HG03575 (cell line): ENCODE measurements around the gene KNG1.

Experiments used
- ATAC-seq: cut with Tn5 transposase; IDR thresholded peaks from one replicate; pipeline ENCODE4 v1.9.1; 2021; ENCODE audit not compliant: unreplicated experiment, insufficient number of reproducible peaks, low FRiP score; ENCODE audit errors: extremely low read depth

The KNG1 gene

DNA sequence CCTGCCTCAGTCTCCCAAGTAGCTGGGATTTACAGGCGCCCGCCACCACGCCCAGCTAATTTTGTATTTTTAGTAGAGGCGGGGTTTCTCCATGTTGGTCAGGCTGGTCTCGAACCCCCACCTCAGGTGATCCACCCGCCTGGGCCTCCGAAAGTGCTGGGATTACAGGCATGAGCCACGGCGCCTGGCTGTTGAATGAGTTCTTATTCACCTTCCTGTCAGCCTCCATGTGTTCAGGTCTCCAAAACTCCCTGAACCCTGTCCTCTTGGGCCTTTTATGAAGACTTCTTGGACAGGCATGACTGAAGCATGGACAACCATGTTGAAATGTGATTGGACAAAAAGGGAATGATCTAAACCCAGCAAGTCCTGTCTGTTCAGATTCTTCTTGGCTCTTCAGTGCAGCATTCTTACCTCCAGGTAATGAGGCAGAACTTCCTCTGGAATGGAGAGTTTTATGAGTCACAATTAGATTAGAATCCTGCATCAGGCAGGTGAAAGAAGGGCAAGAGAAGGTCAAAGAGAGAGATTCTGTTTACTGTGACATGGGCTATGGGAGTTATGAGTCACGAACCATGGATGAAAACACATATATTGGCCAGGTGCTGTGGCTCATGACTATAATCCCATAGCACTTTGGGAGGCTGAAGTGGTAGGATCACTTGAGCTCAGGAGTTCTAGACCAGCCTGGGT lies 43.1 kb downstream of the KNG1 start:
- no peak for ATAC-seq

DNA sequence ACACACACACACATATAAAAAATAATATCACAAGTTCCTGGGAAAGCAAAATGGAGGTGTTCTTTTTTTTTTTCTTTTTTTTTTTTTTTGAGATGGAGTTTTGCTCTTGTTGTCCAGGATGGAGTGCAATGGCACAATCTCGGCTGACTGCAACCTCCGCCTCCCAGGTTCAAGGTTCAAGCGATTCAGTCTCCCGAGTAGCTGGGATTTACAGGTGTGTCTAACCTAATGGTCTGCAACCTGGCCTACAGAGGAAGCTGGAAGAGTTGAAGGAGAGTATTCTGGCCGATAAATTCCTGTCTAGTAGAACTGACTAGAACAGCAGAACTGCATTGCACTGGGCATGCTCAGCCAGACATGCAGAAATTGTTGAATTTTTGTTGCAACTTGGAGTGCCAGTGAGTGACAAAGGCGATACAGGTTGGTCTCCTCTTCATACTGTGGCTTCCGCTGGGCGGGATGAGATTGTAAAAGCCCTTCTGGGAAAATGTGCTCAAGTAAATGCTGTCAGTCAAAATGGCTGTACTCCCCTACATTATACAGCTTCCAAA lies 43.8 kb downstream of the KNG1 start:
- no peak for ATAC-seq

DNA sequence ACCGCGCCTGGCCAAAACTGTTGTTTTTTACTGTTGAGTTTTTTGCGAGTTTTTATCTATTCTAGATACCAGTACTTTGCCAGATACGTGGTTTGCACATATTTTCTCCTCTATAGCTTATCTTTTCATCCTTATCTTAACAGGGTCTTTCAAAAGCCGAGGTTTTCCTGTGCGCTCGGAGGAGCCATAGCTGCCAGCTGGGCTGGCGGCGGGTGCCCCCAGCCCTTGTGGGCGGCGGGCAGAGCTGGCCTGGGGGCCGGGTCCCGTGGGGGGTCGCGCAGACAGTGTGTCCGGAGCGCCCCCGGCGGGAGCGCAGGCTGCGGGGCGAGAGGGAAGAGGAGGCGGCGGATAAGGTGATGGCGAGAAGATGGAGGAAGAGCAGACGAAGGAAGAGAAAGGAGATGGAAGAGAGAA lies 55.1 kb downstream of the KNG1 start:
- ATAC-seq: no peak

DNA sequence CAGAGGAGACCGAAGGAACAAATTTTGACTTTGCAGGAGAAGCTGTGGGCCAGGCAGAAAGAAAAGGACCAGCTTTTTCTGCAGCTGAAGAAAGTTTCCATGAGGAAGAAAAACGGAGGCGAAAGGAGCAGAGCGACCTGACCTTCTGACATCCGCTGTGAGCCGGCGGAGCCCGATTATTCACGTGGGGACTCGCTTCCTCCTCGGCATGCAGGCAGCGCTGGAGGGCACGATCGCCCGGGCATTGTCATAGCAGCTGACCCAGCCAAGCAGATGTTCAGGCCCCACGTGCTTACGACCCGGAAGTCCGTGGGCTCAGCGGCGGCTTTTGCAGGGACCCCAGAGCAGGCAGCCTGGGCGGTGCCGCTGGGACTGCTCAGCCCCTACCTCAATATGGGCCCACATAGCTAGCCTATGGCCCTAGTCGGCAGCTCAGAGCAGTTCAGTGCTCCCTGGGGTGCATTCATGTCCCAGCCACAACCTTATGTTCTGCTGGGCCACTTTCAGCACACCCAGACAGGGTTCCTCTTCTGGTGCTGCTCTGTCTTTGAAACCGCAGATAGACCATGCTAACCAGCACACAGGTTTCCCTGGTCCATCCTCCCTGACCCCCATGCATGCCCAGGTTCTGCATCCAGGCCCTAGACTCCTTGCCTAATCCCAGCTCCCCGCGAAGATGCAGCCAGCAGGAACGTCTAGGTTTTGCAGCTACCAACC lies 55.7 kb downstream of the KNG1 start:
- no peak for ATAC-seq

DNA sequence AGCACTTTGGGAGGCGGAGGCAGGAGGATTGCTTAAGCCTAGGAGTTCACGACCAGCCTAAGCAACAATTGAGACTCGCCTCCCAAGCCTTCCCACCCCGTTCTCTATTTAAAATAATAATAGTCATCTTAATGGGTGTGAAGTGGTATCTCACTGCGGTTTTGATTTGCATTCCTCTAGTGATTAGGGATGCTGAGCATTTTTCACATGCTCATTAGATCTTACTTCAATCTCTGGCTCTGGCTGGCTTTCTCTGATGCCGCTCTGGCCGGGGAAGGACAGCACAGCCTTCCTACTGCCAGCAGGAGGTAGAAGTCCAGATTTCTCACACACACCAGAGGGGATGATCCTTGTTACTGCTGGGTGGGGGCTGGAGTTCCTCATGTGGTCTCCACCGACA lies 58.8 kb downstream of the KNG1 start:
- ATAC-seq: no peak

DNA sequence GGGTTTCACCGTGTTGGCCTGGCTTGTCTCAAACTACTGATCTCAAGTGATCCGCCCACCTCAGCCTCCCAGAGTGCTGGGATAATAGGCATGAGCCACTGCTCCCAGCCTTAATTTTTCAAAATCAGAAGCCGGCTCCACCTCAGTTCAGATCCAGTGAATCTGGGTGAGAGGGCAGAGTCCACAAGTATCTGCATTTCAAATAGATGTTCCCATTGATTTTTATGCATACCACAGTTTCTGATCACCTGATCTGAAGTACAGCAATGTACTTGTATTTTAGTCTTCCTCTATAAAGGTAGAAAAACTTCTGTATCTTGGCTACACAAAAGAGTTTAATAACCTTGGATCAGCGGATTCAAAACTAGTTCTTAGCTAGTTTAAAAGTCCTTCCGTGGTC lies 62.0 kb downstream of the KNG1 start:
- ATAC-seq: no peak

DNA sequence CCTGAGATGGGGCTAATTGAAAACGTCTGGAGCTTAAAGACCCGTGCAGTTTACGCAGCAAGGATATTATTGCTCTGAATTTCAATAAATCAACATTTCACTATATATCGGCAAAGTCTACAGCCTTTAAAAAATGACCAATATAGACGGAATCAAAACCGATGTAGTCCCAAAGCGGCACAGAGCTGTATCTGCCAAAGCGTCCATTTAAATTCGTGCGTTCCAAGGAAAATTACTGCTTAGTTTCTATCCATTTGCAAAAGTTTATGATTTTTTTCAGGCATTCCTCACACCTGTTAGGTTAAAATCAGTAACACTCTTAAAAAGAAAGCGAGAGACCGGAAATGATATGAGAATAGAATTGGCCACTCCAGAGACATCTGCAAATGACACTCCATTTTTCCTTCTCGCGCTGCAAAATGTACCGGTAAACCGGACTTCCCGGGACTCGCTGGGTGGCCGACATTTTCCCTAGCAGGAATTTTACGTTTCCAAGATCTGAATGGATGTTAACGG lies 65.4 kb downstream of the KNG1 start:
- no peak for ATAC-seq

DNA sequence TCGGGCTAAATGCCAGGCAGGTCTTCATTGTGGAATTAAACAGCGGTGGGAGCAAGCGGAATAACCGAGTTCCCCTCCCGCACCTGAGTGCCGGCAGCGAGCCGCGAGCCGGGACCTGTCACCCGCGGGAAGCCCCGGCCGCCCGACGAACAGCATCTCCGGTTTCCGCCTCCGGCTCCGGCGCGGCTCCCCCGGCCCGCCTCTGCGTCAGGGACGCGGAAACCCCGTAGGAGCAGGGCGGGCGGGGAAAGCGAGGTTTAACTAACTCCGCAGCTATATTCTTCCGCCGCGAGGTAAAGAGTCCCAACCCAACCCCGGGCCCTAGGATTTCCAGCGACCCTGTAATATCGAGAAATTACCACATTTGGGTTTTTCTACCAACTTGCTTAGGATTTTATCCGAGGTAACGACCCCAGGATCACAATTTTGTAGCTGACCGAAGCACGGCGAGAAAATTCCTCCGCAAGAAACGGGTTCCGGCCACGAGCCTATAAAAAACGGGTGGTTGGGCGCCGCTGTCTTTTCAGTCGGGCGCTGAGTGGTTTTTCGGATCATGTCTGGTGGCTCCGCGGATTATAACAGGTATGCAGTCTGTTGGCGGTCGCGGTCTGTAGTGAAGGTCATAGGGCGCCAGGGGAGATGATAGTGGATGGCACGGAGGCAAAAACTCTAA lies 66.0 kb downstream of the KNG1 start, which contains the start of gene EIF4A2:
TSS of gene EIF4A2 (plus strand) at position 520 of the 673 bp plus-strand sequence. CDS start at position 554, 34 bp downstream.
- no peak for ATAC-seq

DNA sequence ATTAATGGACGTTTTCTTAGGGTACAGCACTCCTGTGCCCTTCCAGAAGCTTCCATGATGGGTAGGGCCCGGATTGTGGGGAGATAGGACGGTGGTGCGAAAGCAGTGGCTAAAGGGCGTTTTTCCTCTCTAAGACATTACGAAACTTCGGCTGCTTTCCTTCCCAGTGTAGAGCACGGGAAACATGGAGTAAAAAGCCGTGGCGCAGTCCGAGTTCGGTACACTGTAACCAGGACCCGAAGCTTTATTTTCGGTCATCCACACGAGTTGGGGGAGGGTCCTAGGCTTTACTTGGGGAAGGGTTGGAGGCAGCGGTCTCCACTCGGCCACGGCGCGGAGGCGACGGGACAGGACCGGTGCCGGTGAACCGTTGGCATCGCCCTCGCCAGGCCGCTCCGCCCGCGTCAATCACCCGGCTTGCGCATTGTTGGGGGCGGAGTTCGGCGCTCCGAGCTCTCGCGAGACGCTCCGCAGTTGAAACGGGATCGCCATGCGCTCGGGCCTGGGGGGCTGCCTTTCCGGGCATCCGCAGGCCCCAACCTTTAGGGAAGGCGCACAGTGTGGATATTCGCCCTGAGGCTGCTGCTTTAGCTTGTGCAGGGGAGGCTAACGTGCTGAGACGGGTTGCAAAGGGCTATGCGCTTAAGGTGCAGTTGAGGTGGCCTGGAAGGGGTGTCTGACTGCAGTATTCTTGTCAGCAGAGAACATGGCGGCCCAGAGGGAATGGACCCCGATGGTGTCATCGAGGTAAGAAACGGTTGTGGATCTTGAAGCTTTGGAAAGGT lies 66.8 kb downstream of the KNG1 start:
- ATAC-seq: no peak

DNA sequence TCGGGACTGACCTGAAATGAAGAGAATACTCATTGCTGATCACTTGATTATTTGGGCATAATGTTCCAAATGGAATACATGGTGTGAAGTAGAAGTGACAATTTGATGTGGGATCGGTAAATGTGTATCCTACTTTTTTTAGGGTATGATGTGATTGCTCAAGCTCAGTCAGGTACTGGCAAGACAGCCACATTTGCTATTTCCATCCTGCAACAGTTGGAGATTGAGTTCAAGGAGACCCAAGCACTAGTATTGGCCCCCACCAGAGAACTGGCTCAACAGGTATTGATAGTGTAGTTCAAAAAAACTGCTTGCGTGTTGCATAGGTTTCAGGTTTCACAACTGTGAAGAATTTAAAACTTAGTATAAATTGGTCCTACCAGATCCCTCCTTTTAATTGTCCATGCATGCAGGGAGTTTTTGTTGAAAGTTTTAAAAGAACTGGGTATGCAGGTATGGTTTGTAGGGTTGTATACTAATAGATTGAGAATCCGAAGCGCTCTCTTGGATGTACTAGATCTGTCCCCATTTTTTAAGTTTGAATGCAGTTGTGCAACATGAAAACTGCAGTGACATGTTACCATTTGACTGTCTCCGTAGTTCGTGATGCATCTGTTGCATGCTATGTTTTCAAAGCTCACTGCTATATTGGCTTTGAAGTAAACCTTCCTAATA lies 67.8 kb downstream of the KNG1 start:
- ATAC-seq: no peak

DNA sequence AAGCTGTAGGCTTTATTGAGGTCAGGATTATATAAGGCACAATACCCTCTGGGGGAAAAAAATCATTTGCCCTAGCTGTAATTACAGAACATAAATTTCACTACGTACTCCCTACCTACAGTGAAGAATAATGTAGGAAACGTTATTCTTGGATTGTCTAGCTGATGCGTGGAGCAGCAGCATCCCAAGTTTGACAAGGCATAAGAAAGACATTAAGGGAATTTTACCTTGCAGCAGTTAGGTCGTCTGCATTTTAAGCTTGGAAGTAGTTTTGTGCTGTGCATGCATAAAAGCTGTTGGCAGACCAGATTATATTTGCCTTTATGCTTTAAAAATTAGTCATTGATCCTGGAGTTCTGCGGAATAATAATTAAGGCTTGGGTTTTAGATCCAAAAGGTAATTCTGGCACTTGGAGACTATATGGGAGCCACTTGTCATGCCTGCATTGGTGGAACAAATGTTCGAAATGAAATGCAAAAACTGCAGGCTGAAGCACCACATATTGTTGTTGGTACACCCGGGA lies 68.4 kb downstream of the KNG1 start:
- ATAC-seq: no peak

DNA sequence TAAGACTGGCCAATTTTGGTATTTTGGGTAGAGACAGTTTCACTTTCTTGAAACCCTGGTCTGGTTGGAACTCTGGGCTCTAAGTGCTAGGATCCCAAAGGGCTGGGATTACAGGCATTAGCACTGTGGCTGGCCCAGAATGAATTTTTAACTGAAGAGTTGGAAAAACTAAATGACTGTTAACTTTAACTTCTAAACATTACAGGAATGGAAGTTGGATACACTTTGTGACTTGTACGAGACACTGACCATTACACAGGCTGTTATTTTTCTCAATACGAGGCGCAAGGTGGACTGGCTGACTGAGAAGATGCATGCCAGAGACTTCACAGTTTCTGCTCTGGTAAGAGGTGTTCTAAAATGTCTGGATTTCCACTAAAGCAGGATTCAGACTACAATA lies 69.8 kb downstream of the KNG1 start:
- ATAC-seq: no peak

DNA sequence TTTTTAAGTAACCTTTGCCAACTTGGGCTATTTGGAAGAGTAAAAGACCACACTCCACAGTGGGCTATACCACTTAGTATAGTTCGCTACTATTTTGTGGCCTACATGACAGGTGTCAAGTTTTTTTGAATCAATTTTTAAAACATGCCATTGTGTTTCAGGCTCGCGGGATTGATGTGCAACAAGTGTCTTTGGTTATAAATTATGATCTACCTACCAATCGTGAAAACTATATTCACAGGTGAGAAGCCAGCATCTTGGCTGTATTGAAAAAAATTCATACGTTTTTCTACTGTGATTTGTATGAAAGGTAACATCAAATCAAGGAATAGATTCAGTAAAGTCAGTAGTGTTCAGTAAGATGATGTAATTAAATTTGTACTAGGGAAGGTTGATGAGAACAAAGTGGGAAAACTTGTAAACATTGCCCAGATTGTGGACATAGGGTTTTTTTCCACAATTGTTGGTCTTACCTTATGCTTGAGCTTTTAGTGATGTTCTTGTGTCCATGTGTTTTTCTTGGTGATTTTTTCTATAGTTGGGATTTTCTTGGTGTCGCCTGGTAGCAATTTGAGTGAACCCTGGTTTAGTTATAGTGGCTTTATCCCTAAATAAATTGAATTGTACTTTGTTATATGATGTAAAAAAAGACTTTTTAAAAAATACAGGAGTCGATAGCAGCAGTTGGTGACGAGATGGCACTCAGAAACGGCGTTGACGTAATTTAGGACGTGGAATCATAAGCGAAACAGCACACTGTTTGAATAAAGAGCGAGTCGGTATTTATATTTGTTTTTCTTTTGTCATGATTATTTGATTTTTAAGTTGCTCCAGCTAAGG lies 70.7 kb downstream of the KNG1 start:
- ATAC-seq: no peak

DNA sequence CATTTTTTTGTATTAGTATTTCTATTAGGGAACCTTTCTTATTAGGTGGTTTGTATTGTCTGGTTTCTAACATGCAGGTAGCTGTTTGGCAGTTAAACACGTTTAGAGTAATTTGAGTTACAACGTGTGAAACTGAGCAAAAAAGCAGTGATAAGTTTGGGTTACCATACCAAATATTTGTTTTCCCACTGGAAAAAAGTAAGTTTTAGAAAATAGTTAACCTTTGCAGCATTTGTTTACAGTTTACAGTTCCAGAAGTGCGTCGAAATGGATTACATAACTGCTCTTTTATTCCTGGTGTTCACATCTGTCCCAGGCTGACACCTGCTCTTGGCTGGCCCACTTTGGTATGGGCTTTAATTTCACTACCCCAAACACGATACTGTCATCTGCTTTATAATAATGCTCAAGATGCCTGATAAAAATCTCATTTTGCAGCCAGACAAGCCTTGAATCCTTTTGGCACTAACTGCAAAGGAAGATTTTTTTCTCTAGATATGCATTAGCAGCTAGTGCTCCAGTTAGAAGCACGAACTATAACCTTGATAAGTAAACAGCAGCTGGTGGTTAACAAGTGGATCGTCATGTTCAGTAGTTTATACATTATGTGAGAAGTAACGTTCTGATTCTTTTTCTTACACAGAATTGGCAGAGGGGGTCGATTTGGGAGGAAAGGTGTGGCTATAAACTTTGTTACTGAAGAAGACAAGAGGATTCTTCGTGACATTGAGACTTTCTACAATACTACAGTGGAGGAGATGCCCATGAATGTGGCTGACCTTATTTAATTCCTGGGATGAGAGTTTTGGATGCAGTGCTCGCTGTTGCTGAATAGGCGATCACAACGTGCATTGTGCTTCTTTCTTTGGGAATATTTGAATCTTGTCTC lies 71.6 kb downstream of the KNG1 start:
- ATAC-seq: no peak

DNA sequence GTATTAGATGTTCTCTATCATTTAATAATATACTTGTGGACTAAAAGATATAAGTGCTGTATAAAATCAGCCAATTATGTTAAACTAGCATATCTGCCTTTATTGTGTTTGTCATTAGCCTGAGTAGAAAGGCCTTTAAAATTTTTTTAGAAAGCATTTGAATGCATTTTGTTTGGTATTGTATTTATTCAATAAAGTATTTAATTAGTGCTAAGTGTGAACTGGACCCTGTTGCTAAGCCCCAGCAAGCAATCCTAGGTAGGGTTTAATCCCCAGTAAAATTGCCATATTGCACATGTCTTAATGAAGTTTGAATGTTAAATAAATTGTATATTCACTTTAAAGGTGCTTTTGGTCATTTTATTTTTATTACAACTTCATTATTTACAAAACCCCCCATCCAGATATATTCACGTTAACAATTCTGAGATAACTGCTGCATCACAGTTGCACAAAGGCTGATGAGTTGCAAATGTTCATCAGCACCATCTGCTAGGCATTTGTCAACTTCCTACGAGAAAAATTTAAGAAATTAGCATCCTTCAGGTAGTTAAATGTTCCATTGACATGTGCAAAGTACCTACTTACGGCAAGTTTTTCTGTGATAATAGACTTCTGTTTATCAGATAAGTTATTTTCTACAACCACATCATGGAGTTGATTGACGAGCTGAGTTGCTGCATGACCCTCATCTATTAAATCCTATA lies 72.5 kb downstream of the KNG1 start:
- ATAC-seq: no peak
